Amniotic epithelial cell (primary cell): ENCODE results near the gene RRAS.

Source experiments
- DNase-seq: peaks from one replicate; pipeline ENCODE4 v3.0.0-alpha.2; 2010; ENCODE audit warnings: low read depth

RRAS gene

GRCh38 chr19:49677231-49677900 lies 37.4 kb upstream of the RRAS start, which contains the start of gene PRMT1:
TSS of gene PRMT1 (plus strand) at chr19:49677271. CDS start at chr19:49677281, 10 bp downstream.
- no peak for DNase-seq

DNA sequence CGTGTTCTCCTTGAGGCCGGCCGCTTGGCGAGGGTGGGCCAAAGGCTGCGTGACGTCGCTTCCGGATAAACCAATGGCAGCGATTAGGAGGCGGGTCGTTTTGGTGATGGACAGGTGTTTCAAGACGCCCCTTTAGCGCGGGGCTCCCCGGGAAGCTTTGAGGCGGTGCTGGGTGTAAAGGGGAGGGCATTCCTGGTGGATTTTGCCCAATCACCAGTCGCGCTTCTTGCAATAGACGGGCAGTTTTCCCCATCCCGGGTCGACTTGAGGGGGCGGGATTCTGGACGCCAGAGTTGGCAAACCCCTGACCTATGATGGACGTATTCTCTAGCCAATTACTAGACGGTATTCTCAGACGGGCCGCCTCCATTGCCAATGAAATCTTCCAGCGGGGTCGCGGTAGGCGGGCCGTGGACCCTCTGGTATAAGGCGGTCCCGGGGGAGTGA lies 36.9 kb upstream of the RRAS start:
- DNase-seq = peak; percentile 100

DNA sequence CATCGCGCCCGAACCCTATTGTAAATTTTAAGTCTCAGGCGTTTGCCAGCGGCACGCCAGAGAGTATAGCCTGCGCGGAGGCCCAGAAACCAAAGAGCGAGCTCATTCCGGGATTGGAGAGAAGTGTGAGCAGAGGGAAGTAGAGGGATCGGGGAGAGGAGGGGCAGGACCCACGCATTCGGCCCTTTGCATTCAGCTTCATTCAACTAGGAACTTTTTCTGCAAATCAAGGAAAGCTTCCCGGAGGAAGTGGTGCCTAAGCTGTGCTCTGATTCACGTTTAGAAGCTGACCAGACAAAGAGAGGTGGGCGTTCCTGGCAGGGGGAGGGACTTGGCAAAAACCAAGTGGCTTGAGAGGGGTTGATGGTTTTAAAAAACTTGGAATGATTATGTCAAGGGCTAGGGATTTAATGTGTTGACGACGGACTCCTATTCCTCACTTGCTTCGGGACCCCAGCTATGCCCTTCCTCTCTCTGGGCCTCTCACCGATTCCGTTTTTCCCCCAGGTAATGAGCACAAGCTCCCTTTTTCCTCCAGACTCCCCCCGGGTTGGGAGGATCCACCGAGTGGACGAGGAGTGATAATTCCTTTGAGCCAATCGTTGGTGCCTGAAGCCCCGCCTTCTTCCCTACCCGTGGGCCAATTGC lies 36.3 kb upstream of the RRAS start:
- DNase-seq = peak; percentile 96

- peak; percentile 46 for DNase-seq
These were observed 32.4 kb upstream of the RRAS start for GRCh38 chr19:49672131-49672919.

GRCh38 chr19:49669516-49669915 lies 29.6 kb upstream of the RRAS start:
- no peak for DNase-seq

DNA sequence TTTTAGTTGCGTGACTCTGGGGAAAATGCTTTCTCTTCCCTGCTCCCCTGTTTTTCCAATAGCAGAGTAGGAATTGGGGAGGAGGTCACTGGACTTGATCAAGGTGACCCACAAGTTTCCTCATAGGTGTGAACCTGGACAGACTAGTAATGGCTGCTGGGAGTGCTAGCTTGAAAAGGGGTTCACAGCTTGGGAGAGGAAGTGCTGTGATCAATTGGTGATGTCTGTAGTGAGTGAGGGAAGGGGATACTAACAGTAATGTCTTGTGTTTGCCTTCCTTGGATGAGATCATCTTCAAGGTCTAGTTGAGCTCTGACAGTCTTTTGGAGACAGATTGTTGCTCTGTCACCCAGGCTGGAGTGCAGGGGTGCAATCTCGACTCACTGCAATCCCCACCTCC lies 27.5 kb upstream of the RRAS start:
- no peak for DNase-seq

GRCh38 chr19:49666120-49666444 lies 26.1 kb upstream of the RRAS start:
- DNase-seq = no peak

- DNase-seq = peak; percentile 90
These were observed 25.6 kb upstream of the RRAS start, which contains the start of the genes BCL2L12 and IRF3 for GRCh38 chr19:49665351-49666119. TSS of gene BCL2L12 (plus strand) at chr19:49665933. CDS start at chr19:49666693, 760 bp downstream. TSS of gene IRF3 (minus strand) at chr19:49665857. CDS start at chr19:49664838, 1,019 bp downstream.

GRCh38 chr19:49665036-49665350 lies 25.1 kb upstream of the RRAS start:
- no peak for DNase-seq

DNA sequence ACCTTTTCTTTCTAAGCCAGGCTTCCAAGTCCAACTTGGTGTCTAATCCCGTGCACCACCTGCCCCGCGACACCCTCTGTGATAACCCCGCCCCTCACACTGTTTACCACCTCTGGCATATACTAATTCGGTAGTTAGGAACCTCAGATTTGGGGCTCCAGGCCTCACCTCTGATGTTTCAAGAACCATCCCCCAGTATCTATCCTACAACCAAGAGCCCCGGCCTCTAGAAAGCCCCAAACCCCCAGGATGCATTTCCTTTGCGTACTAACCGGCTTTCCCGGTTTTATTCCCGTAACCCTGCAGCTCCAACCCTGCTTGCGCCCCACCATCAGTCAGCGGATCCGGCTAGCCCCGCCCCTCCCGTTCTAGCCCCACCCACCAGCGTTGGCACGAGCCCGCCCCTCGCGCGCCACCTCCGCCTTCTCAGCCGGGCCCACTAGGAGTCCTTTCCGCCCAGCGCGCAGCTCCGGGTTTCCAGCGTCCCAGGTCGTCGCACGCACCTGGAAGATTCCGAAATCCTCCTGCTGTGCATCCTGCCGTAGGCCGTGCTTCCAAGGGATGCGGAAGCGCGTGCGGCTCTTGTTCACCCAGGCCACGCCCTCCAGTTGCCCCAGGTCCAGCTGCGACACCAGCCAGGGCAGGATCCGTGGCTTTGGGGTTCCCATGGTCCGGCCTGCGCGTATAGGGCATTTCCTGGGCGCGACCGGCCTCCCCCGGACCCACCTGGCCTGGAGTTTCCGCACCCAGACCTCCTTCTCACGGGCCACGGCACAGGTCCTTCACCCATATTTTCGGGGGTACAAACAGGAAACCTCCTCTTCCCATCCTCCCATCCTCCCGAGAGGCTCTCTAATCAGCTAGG lies 24.5 kb upstream of the RRAS start:
- peak; percentile 64 for DNase-seq

GRCh38 chr19:49663224-49663623 lies 23.3 kb upstream of the RRAS start:
- DNase-seq = no peak

- no peak for DNase-seq
These were observed 22.1 kb upstream of the RRAS start for GRCh38 chr19:49662011-49662410.

GRCh38 chr19:49660338-49660961 lies 20.5 kb upstream of the RRAS start:
- no peak for DNase-seq

- DNase-seq = no peak
These were observed 18.9 kb upstream of the RRAS start for GRCh38 chr19:49658566-49659442.

DNA sequence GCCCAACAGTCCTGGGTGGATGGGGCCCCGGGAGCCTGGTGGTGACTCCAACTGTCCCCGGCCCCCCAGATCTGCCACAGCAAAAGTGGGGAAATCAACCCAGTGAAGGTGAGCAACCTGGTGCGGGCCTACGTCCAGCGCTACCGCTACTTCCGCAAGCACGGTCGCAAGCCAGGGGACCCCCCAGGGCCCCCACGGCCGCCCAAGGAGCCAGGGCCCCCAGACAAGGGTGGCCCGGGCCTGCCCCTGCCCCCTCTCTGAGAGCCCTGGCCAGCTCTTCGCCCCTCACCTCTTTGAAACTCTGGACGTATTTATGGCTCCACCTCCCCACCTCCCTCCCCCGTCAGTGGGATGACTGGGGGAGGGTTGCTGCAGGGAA lies 18.2 kb upstream of the RRAS start:
- no peak for DNase-seq

DNA sequence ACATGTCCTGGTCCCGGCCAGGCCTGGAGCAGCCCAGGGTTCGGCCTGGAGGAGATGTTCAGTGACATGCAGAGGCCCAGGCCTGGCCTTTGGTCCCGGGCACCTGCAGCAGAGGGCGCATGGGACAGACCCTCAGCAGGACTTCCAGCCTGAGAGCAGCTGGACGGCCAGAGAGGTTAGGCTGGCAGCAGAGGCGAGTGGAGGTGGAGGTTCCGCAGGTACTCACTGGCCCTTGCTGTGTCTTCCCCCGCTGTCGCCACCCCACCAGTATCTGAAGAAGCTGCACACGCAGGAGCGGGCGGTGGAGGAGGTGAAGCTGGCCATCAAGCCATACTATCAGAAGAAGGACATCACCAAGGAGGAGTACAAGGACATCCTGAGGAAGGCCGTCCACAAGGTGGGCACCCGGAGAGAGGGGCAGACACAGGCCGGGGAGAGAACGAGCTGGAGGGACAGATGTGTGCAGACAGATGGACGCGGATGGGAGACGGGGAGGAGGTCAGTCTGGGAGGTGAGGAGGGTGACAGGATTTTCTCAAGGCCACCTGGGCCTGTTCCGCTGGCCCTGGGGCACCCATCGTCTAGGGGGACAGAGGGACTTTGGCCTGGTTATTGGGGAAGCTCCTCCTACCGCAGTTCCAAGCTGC lies 17.7 kb upstream of the RRAS start:
- no peak for DNase-seq

DNA sequence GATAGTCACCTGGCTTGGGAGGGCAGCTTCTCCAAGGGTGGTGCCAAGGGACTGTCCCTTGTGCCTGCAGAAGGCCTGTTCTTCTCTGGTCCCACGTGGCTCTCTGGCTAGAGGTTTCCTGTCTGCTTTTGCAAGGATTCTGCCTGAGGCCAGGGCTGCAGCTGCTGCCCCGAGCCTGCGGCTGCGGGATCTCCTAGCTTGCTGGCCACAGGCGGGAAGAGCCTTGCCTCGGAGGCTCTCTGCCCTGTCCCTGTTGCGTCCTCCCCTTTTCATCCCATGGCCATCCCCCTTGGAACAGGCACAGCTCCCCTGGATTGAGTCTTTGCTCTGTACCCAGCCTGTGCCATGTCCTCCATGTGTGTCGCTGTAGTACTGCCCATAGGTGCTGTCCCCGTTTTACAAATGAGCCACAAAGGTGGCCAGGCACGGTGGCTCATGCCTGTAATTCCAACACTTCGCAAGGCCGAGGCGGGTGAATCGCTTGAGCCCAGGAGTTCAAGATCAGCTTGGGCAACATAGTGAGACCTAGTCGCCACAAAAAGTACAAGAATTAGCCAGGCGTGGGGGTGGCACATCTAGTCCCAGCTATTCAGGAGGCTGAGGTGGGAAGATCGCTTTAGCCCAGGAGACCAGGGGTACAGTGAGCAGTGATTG lies 16.6 kb upstream of the RRAS start:
- no peak for DNase-seq

DNA sequence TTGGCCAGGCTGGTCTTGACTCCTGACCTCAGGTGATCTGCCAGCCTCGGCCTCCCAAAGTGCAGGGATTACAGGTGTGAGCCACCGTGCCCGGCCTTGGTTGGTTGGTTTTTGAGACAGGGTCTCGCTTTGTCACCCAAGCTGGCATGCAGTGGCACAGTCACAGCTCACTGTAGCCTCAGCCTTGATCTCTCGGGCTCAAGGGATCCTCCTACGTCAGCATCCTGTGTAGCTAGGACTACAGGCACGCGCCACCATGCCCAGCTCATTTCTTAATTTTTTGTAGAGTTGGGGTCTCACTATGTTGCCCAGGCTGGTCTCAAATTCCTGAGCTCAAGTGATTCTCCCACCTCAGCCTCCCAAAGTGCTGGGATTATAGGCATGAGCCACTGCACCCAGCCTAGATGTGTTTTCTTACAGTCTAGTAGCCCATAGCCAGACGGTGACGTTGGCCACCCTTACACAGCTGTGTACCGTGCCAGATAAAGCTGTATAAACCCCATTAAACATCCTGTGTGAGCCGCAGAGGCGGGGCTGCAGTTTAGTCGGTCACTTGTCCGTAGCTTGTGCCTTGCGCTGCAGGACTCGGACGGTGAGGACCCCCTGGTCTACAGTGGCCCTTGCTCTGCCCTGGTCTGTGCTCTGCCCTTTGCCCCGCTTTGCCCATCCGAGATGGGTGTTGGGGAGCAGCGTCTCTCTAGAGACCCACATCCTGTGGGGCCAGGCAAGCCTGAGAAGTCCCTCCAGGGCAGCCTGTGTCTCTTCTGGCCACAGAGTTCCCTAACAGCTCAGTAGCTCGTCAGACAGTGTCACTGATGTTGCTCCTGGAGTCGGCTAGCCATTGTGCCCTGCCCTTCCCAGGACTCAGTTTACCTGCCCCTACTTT lies 15.9 kb upstream of the RRAS start:
- DNase-seq = no peak
